Measurements from ENCODE around the gene HINT3. TPM values are rescaled to one million over a fixed set of nuclear protein-coding genes. Genes with fewer than 3 reads are reported as not detected.
A peak's percentile ranks its signal among the peaks of the same experiment; 100 is the strongest.

HINT3 gene
- total RNA-seq, 1 experiment from 2014 or later = 11.7 TPM

GRCh38 chr6:125987026-125987617 is 30.6 kb downstream of the HINT3 start:
- Mint-ChIP-seq H3K4me1 (peaks cover 0 to 15% of the 10 kb centered on the region in 2 experiments), H3K9me3 (no peaks in the 10 kb centered on the region), H3K4me3 (no peak overlapping the region), H3K27me3 (ENCODE audit: low read depth) (no peaks in the 10 kb centered on the region), H3K36me3 (ENCODE audit: insufficient read depth in 1 of 3, low read depth in 3 of 3) (no peaks in the 10 kb centered on the region), H3K27ac (no peak overlapping the region)
- Histone ChIP-seq H3K79me2 (ENCODE audit: insufficient read depth, low read length) (peaks cover 23% of the 10 kb centered on the region; the same call in 1 of the 2 replicates), H3K18ac (ENCODE audit: insufficient read length, low read depth, low read length) (peak overlapping the region; percentile 94), H3K23ac (ENCODE audit: insufficient read length, low read depth, low read length) (no peak overlapping the region), H3K27ac (ENCODE audit: insufficient read length, low read depth, low read length) (no peak overlapping the region), H4K8ac (replicated peaks; ENCODE audit: insufficient read length, low read depth, low read length) (no peak overlapping the region), H3K27me3 (ENCODE audit: insufficient read depth, low read length) (no peaks in the 10 kb centered on the region), H3K4me1 (ENCODE audit: insufficient read depth, low read length) (peaks cover 6% of the 10 kb centered on the region; the same call in 1 of the 2 replicates), H3K4me2 (ENCODE audit: insufficient read depth, insufficient read length, low read length) (peak overlapping the region; percentile 91), H2BK5ac (ENCODE audit: insufficient read length, low read length) (no peak overlapping the region), H2AFZ (ENCODE audit: low read length) (no peak overlapping the region), H3K4ac (ENCODE audit: low read depth, low read length) (no peak overlapping the region), H3K9ac (ENCODE audit: extremely low read depth, insufficient read length, low read length) (peak overlapping the region; percentile 92), H4K20me1 (ENCODE audit: control insufficient read depth, insufficient read depth, insufficient read length) (no peaks in the 10 kb centered on the region), H2BK12ac (ENCODE audit: insufficient read length, low read depth, low read length) (no peak overlapping the region), H4K5ac (ENCODE audit: insufficient read length, low read depth, low read length) (no peak overlapping the region), H4K91ac (ENCODE audit: insufficient read length, low read depth, low read length) (no peak overlapping the region), H2BK15ac (ENCODE audit: low read depth, low read length) (no peak overlapping the region), H3K9me3 (ENCODE audit: control insufficient read depth, low read depth, low read length) (no peaks in the 10 kb centered on the region), H2AK5ac (ENCODE audit: insufficient read length, low read length) (no peak overlapping the region), H3T11ph (ENCODE audit: low read length) (no peak overlapping the region), H2BK20ac (ENCODE audit: low read depth, low read length, poor library complexity, severe bottlenecking) (no peak overlapping the region), H3K56ac (ENCODE audit: insufficient read length, low read depth, low read length) (peak overlapping the region; percentile 31), H2BK120ac (ENCODE audit: low read depth, low read length, poor library complexity, severe bottlenecking) (no peak overlapping the region), H3K79me1 (ENCODE audit: insufficient read depth, low read depth, low read length, poor library complexity, severe bottlenecking) (no peaks in the 10 kb centered on the region), H3K23me2 (ENCODE audit: insufficient read length, low read depth, low read length, poor library complexity, severe bottlenecking) (peaks cover 6% of the 10 kb centered on the region), H3K14ac (ENCODE audit: insufficient read depth, low read length) (peak overlapping the region; percentile 96; the same call in 1 of the 2 replicates)
- DNase-seq = no peak
- WGBS (ENCODE audit: extremely low coverage, insufficient read length, low lambda C conversion rate) = no CpG with 5 or more reads among the region's 10 CpGs
- no peak for TF ChIP-seq CTCF (conservative IDR thresholded peaks at IDR 0.05)

Data from H9 (cell line).